H1 (cell line): ENCODE results near the gene ANAPC15. TPM values are rescaled to one million over a fixed set of nuclear protein-coding genes. Genes with fewer than 3 reads are reported as not detected.

Source experiments
- HDAC6 ChIP-seq: IDR thresholded peaks from one replicate; pipeline ENCODE4 v1.7.1; 2012; ENCODE audit warnings: low read depth, mild to moderate bottlenecking, inconsistent platforms, low read length, moderate library complexity
- SP4 ChIP-seq: IDR thresholded peaks from 2 replicates; pipeline ENCODE4 v1.6.1; 2012; ENCODE audit warnings: low read length, inconsistent platforms
- polyA plus RNA-seq, 7 experiments: library from polyadenylated mRNA; depleted of rRNA in 3 of 7; stranded (reverse) in 5 of 7; unstranded in 2 of 7; fragments of >200 nt in 5 of 7; fragments of 200-250 nt in 2 of 7; gene quantifications; 1 replicate in 5 of 7; 2 replicates in 1 of 7; 4 replicates in 1 of 7; pipeline versions ENCODE4 v1.2.1 to v1.2.3, GENCODE V29; 2011 to 2013; ENCODE audit warnings: missing spikeins in 2 of 7, mixed read lengths in 2 of 7
- total RNA-seq: library from RNA; stranded (reverse); fragmentation: NEBNext Ultra II Directional; extraction: Animal tissue kit (Norgen Biotek cat#: 25700); gene quantifications from 2 replicates; pipeline ENCODE4 v1.2.1, GENCODE V29; 2021

The ANAPC15 gene
- total and polyA plus RNA-seq, 2 of the 8 experiments (the other 6 are each of a cell fraction or from before 2014, with no cell fraction given): 66.2 to 74.9 TPM

DNA sequence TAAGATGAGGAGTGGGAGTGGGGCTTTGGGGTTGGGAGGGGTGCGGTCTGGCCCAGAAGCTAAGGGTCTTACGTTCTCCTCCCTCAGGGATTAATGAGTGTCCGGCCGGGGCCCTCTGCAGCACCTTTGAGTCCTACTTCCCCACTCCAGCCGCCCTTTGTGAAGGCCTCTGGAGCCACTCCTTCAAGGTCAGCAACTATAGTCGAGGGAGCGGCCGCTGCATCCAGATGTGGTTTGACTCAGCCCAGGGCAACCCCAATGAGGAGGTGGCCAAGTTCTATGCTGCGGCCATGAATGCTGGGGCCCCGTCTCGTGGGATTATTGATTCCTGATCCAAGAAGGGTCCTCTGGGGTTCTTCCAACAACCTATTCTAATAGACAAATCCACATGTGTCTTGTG, 27.0 kb upstream of the ANAPC15 start (continued):
- TF ChIP-seq HDAC6: no peak
- no peak for TF ChIP-seq SP4
